ENCODE data around the gene GIPC1.
A peak's percentile ranks its signal among the peaks of the same experiment; 100 is the strongest.

Gene GIPC1

DNA sequence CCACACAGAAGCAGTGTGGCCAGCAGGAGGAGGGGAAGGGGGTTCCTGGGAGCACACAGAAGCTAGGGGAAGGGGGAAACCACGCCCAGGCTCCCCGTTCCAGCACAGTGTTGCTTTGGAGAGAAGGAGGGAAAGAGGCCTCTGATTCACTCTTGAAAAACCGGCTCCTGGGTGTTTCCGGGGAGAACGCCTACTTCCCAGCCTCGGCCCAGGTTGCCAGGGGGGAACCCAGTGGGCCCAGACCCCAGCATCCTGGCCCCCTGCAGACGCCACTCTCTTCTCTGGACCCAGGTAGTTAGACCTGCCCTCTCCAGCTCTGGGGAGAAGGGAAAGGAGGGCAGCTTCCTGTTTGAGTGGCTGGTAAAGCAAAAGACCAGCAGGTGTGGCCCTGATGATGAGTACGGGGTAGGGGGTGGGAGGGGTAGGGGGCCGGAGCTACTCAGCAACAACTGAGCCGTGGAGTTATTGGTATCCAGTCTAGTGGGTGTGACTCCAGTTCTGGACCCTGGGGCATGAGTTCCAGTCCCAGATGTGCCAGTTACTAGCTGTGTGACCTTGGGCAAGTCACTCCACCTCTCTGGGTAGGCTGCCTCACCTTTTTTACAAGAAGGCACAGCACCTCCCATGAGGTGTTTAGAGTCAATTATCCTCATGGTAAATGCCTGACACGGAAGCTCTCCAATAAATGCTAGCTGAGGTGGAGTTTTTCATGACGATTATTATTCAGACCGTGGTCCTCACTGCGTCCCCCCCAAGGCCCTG is 836 bp downstream of the GIPC1 start:
- DNase-seq (ENCODE audit: low read depth in 2 of 2): no peak

DNA sequence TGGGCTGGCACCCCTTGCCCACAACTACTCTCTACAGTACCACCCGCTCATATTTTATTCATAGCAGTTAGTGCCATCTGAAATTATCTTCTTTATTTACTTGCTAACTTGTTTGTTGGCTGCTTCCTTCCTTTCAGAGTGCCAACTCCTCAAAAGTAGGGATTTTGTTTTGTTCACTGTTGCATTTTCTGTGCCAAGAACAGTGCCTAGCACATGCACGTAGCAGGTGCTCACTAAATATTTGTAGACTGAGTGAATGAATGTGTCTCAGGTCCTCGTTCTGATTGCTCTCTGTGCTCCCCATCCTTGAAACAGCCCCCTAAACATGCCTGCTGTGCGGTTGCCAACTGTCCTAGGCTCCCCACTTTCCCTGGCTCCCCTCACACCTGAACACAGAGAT is 1.5 kb downstream of the GIPC1 start:
- no peak for DNase-seq (ENCODE audit: low read depth in 2 of 2)

GRCh38 chr19:14492756-14493337 is 3.1 kb downstream of the GIPC1 start:
- no peak for DNase-seq (ENCODE audit: low read depth in 2 of 2)

DNA sequence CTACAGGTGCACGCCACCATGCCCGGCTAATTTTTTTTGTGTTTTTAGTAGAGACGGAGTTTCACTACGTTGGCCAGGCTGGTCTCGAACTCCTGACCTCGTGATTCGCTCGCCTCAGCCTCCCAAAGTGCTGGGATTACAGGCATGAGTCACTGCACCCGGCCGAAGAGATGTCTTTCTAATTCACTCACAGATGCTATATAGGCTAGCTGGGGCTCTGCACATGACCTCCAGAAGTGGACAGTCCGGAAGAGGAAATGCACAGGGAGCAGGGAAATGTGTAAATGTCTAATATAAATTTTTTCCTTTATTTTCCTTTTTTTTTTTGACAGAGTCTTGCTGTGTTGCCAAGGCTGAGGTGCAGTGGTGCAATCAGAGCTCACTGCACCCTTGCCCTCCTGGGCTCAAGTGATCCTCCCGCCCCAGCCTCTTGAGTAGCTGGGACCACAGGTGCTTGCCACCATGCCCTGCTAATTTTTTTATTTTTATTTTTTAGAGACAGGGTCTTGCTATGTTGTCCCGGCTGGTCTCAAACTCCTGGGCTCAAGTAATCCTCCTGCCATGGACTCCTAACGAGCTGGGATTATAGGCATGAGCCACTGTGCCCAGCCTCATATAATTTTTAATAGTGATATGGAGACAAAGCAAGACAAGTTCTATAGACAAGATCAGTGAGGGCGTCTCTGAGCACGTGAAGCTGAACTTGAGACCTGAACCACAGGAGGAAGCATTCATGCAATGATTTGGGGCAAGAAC is 8.4 kb downstream of the GIPC1 start:
- no peak for DNase-seq (ENCODE audit: low read depth in 2 of 2)

GRCh38 chr19:14482172-14482941 is 13.6 kb downstream of the GIPC1 start:
- no peak for DNase-seq (ENCODE audit: low read depth in 2 of 2)

GRCh38 chr19:14480700-14481079 is 15.2 kb downstream of the GIPC1 start:
- no peak for DNase-seq (ENCODE audit: low read depth in 2 of 2)

GRCh38 chr19:14479975-14480699 is 15.8 kb downstream of the GIPC1 start:
- DNase-seq (ENCODE audit: low read depth in 2 of 2): peak in 1 of 2 donors; percentile 42

DNA sequence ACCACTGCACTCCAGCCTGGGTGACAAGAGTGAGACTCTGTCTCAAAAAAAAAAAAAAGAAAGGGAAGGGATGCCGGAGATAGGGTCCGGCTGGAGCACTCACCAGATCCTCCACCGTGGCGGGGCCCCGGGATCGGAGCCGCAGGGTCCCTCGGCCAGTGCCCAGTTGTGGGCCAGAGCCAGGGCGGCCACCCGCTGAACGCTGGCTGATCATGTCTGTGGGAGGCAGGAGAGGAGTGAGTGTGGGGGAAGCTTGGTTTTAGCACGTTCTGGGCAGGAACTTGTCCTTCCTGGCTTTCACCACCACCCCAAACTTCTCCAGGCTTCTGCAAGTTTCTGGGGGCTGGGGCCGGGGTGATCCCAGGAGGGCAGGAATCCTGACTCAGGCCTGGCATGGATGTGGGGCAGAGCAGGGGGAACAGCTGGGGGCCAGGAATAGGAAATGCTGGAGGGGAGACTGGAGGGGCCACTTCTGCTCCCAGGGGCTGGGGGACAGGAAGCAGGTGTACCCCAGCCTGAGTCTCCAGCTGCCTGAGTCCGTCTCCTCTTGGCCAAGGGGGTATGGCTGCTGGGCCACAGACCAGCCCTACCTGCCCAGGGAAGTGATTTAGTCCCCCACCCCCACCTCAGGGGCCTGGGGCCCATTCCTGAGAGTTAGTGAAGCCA is 16.5 kb downstream of the GIPC1 start:
- no peak for DNase-seq (ENCODE audit: low read depth in 2 of 2)

DNA sequence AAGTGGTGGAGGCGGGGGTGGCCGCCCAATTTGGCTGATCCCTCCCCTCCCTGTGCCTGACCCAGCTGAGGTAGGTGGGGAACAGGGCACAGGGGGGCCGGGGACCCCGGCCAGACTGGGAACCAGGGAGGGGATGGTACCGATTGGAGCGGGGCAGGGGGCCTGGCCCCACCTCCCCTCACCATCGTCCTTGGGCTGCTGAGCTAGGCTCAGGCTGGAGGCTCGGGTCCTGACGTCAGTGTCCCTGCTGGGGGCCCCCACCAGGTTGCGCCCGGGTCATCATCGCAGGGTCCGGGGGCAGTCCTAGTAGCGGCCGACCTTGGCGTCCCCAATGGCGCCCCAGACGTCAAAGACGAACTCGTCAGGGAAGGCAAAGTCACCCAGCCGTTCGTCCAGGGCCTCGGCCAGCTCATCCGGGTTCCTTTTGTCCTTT is 17.8 kb downstream of the GIPC1 start:
- no peak for DNase-seq (ENCODE audit: low read depth in 2 of 2)

DNA sequence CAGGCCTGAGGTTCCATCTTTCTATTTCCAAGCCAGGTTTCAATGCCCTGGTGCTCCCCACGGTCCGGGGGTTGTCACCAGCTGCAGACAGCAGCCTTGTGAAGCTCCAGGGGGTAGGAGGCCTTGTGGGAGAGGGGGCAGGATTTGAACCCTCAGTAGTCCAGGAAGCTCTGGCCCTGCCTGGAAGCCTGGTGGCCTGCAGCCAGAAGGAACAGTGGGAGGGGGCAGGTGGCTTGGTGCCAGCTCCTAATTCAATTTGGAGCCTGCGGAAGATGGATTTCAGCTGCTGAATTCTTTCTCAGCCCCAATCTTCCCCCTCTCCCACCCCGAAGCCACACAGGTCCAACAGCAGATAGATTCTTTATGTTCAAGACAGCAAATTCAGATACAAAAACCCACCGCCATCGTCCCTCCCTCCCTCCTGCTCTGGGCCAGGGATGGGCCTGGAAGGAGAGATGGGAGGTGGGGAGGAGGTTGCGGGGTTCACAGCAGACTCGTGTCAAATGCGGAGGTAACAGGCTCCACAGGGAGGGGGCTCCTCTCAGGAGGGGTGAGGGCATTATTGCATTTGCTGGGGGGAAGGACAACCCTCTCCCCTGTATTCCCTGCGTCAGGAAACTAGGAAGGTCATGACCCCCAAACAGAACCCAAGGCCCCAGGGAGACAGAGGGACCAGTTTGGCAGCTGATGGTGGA is 18.4 kb downstream of the GIPC1 start:
- DNase-seq (ENCODE audit: low read depth in 2 of 2): no peak

DNA sequence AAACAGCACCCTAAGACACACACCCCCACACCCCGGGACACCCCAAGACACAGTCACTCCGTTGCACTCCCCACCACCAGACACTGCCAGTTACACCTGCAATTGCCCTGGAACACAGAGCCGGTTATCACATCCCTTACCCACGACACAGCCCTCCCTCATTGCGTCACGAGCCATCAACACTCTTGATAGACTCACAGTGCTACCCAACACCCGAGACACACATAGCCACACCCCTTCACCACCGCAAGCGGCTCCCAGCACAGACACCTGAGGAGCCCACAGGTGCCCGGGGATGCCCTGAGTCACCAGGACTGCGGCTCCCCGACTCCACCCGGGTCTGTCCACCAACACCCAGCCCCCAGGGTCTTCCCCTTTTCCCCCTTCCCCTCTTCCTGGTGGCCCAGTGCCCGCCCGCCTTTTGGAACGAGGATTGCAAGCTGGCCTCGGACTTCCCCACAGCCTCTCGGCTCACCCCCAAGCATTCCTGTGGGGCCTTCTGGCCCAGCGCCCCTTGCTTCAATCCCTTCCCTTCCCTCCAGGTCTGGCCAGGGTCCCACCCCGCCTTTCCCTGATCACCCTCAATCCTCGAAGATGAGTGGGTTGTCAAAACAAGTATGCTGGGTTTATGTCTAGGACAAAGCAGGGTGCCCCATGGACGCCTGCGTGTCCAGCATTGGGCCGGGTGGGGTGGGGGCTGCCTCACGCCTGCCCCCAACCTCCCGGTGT is 19.1 kb downstream of the GIPC1 start:
- peak in 1 of 2 donors; percentile 39 for DNase-seq (ENCODE audit: low read depth in 2 of 2)

- no peak for DNase-seq (ENCODE audit: low read depth in 2 of 2)
These were observed 19.6 kb downstream of the GIPC1 start for GRCh38 chr19:14476327-14476672.

DNA sequence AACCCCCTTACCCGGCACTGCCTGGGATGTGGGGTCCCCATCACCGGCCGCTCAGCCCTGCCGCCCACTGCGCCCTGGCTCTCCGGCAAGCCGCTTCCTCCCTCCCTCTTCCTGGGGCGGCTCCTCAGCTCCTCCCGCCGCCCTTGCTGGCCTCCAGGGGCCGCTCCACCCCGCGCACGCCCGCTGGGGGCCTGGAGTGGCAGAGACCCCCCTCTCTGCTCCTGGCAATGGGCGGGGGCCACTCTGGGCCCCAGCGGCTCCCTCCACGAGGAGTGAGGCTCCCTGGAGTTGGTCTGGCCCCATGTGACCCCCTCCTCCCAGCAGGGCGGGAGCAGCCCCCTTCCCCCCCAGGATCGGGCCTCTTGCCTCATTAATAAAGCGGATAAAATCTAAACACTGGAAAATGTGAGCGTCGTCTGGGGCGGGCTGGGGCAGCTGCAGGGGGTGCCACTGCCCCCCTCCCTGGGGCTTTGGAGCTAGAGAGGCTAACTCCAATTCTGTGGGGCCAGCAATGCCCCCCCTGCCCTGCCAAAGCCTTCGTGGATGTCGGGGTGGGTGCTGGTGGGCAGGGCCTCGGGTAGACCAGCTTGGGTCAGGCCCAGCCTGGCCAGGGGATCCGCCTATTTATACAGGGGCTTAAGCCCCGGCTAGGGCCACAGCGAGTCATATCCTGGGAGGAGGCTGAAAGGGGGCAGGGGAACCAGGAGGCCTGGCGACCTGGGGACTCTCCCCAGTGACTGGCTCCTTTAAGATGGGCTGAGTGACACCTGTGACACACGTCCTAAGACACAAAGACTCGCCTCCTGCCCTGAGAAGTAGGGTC is 20.5 kb downstream of the GIPC1 start, which contains the start of gene PTGER1:
Gene PTGER1 (minus strand): TSS at position 104 of the 823 bp plus-strand sequence. CDS start 1,034 bp downstream, outside the sequence.
- no peak for DNase-seq (ENCODE audit: low read depth in 2 of 2)

DNA sequence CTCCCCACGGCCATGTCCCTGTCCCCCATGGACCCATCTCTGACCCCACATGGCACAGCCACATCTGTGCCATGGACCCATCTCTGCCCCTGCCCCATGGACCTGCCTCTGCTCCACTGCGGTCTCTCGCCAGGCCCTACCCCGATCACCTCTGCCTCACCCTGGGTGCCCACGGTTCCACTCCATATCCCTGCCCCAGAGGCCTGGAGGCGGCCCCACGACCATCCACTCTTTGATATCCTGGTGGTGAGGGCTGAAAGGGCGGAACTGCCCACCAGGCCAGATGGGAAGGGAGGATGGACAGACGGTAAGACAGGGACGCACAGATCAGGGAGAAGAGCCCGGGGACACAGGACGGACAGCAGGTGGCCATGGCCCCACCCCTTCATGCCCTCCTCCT is 21.1 kb downstream of the GIPC1 start:
- no peak for DNase-seq (ENCODE audit: low read depth in 2 of 2)

DNA sequence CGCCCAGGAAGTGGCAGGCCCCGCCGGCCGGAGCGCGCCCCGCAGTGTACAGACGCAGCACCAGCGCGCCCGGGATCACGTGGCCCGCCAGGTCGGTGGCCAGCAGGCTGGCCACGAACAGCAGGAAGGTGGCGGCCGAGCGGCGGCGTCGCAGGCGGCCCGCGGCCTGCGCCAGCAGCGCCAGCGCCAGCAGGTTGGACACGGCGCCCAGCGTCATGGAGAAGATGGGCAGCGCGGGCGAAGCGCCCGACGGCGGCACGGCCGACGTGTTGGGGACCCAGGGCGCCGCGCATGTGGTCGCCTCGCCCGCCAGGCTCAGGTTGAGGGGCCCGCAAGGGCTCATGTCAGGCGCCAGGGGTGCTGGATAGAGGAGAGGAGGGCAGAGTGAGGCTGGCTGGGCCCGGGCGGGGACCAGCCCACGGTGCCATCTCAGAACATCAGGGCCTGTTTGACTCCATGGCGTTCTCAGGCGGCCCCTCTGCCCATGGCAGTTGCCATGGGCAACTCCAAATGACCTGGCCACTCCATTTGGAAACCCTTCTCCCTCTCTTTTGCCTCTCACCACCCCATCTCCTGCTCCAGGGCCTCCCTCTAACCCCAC is 21.8 kb downstream of the GIPC1 start:
- DNase-seq (ENCODE audit: low read depth in 2 of 2): no peak

GRCh38 chr19:14473073-14473977 is 22.6 kb downstream of the GIPC1 start:
- no peak for DNase-seq (ENCODE audit: low read depth in 2 of 2)

Measured in stimulated activated CD8-positive, alpha-beta memory T cell treated with anti-CD3 and anti-CD28 coated beads, Interleukin-15, amount 100 ng/mL, for 4 hours (primary cell).